GM12891 (cell line): Measurements from ENCODE around the gene PRCD.

Source experiments
- PAX5 ChIP-seq: IDR thresholded peaks from 2 replicates; pipeline ENCODE4 v1.6.1; 2011; ENCODE audit warnings: low read length, moderate library complexity, mild to moderate bottlenecking; ENCODE audit not compliant: insufficient read depth, severe bottlenecking
- POLR2A ChIP-seq: IDR thresholded peaks from 2 replicates; pipeline ENCODE4 v1.6.1; 2011; ENCODE audit warnings: low read depth, low read length, control low read depth
- POLR2AphosphoS5 ChIP-seq: IDR thresholded peaks from 2 replicates; pipeline ENCODE4 v1.6.1; 2011; ENCODE audit warnings: low read depth, low read length, control low read depth
- POU2F2 ChIP-seq: IDR thresholded peaks from 2 replicates; pipeline ENCODE4 v1.6.1; 2011; ENCODE audit warnings: low read depth, mild to moderate bottlenecking, control low read depth, low read length, moderate library complexity
- TAF1 ChIP-seq: IDR thresholded peaks from 2 replicates; pipeline ENCODE4 v1.6.1; 2011; ENCODE audit warnings: low read depth, low read length, control low read depth

- TF ChIP-seq TAF1: no peak; the same call in 1 of the 2 replicates
- TF ChIP-seq POLR2A: 0 out of 2 replicates have a peak, but pooled peaks have one; percentile 33
- TF ChIP-seq POLR2AphosphoS5: peak; percentile 33; the same call in 1 of the 2 replicates
- TF ChIP-seq PAX5: peak; percentile 52
- no peak for TF ChIP-seq POU2F2
These were observed 38.6 kb upstream of the PRCD start, which contains the start of gene RHBDF2 for GRCh38 chr17:76501018-76501826.
